ENCODE measurements around the gene MLLT10.
"Not testable (repeated sequence)": the region's sequence is repeated elsewhere in the genome, so short reads cannot be mapped to it uniquely, and the experiment has no call there.

The MLLT10 gene

DNA sequence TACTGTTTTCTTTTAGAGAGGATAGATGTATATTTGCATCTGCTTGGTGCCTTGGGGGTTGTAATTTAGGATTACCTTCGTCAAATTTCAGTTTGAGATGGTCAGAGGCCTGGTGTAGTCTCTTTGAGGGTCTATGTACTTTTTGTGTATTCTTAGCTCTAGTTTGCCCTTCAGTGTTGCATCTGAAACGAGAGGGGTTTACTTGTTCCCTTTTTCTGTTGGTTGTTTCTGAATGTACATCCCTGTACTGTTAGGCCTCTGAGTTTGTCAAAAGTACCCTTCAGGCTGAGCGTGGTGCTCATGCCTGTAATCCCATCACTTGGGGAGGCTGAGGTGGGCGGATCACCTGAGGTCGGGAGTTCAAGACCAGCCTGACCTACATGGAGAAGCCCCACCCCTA lies 60.0 kb downstream of the MLLT10 start:
- no peak overlapping the region for H3K4me3 ChIP-seq (ENCODE audit: low read length in 2 of 2)
- no peaks in the 10 kb centered on the region for H3K9me3 ChIP-seq (ENCODE audit: control insufficient read depth in 2 of 2, low read length in 2 of 2)
- no peak overlapping the region for H3K9ac ChIP-seq (ENCODE audit: low read length in 2 of 2)
- H3K27me3 ChIP-seq (ENCODE audit: control insufficient read depth in 1 of 2, insufficient read depth in 2 of 2, low read length in 2 of 2): no peaks in the 10 kb centered on the region
- H3K36me3 ChIP-seq (ENCODE audit: control insufficient read depth in 2 of 2, insufficient read depth in 2 of 2, low read length in 2 of 2): peaks cover 0 to 3% of the 10 kb centered on the region in 2 donors
- H3K4me1 ChIP-seq (ENCODE audit: control insufficient read depth, insufficient read depth, low read length): no peaks in the 10 kb centered on the region
- H3K27ac ChIP-seq (ENCODE audit: low read length): no peak overlapping the region

DNA sequence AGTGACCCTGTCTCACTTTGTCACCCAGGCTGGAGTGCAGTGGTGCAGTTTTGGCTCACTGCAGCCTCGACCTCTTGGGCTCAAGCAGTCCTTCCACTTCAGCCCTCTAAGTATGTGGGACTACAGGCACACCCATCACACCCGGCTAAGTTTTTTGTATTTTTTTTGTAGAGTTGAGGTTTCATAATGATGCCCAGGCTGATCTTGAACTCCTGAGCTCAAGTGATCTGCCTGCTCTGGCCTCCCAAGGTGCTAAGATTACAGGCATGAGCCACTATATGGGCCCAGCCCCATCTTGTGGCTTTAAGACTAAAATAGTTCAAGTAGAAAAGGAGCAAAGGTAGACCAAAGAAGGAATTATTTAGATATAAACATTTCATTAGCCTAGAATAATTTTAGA lies 65.5 kb downstream of the MLLT10 start:
- H3K27ac ChIP-seq (ENCODE audit: low read length): no peak overlapping the region
- H3K27me3 ChIP-seq (ENCODE audit: control insufficient read depth in 1 of 2, insufficient read depth in 2 of 2, low read length in 2 of 2): no peaks in the 10 kb centered on the region
- no peaks in the 10 kb centered on the region for H3K4me1 ChIP-seq (ENCODE audit: control insufficient read depth, insufficient read depth, low read length)
- H3K36me3 ChIP-seq (ENCODE audit: control insufficient read depth in 2 of 2, insufficient read depth in 2 of 2, low read length in 2 of 2): no peaks in the 10 kb centered on the region
- no peak overlapping the region for H3K4me3 ChIP-seq (ENCODE audit: low read length in 2 of 2)
- H3K9me3 ChIP-seq (ENCODE audit: control insufficient read depth in 2 of 2, low read length in 2 of 2): no peaks in the 10 kb centered on the region
- no peak overlapping the region for H3K9ac ChIP-seq (ENCODE audit: low read length in 2 of 2)

DNA sequence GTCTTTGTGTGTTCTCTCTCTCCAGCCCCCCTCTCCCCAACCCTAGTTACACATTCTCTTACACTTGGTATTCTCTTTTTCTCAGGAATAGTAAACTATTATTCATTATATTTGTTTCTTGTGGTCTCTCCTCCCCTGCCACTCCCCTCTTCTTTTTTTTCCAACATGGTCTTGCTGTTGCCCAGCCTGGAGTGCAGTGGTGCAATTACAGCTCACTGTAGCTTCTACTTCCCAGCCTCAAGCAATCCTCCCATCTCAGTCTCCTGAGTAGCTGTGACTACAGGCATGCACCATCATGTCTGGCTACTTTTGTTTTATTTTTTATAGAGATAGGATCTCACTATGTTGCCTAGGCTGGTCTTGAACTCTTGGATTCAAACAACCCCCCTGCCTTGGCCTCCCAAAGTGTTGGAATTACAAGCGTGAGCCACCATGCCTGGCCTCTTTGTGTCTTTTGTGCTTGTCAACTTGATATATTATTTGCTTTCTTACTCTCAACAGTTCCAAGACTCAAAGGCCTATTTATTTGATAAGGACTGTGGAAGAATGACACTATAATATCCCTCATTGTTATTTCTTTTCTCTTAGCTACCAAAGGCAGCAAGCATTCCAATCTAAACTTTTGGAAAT lies 66.9 kb downstream of the MLLT10 start:
- Histone ChIP-seq H3K9ac (ENCODE audit: low read length in 2 of 2) (no peak overlapping the region), H3K4me3 (ENCODE audit: low read length in 2 of 2) (no peak overlapping the region), H3K4me1 (ENCODE audit: control insufficient read depth, insufficient read depth, low read length) (no peaks in the 10 kb centered on the region), H3K27me3 (ENCODE audit: control insufficient read depth in 1 of 2, insufficient read depth in 2 of 2, low read length in 2 of 2) (no peaks in the 10 kb centered on the region), H3K27ac (ENCODE audit: low read length) (no peak overlapping the region), H3K36me3 (ENCODE audit: control insufficient read depth in 2 of 2, insufficient read depth in 2 of 2, low read length in 2 of 2) (no peaks in the 10 kb centered on the region), H3K9me3 (ENCODE audit: control insufficient read depth in 2 of 2, low read length in 2 of 2) (no peaks in the 10 kb centered on the region)

DNA sequence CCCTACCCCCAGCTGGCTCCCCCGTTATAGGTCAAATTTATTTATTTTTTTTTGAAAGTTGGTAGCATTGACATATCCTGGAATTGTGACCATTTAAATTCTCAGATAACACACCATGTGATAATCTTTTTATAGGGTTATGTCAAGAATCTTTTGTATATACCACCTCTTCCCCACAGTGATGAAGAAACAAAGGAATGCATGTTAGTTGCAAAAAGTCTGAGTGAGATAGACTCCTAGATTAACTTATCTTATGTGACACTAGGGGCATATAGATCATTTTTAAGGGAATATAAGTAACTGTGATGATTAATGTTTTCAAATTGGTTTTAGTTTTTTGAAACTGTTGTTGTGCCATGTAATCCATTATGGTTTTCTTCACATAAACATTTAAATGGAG lies 68.3 kb downstream of the MLLT10 start:
- Histone ChIP-seq H3K4me1 (ENCODE audit: control insufficient read depth, insufficient read depth, low read length) (no peaks in the 10 kb centered on the region), H3K27me3 (ENCODE audit: control insufficient read depth in 1 of 2, insufficient read depth in 2 of 2, low read length in 2 of 2) (no peaks in the 10 kb centered on the region), H3K27ac (ENCODE audit: low read length) (no peak overlapping the region), H3K36me3 (ENCODE audit: control insufficient read depth in 2 of 2, insufficient read depth in 2 of 2, low read length in 2 of 2) (no peaks in the 10 kb centered on the region), H3K9ac (ENCODE audit: low read length in 2 of 2) (no peak overlapping the region), H3K9me3 (ENCODE audit: control insufficient read depth in 2 of 2, low read length in 2 of 2) (no peaks in the 10 kb centered on the region), H3K4me3 (ENCODE audit: low read length in 2 of 2) (no peak overlapping the region)

DNA sequence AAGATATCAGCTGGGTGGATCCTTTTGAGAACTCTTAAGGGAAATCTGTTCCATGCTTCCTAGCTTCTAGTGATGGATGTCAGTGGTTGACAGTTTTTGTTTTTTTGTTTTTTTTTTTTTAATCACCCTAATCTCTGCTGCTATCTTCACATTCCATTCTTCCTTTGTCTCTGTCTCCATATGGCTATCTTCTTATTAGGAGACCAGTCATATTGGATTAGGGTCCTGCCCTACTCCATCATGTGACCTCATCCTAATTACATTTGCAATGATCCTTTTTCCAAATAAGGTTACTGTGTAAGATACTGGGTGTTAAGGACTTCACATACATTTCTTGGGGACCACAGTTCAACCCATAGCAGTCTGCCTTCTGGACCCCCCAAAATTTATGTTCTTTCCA lies 69.7 kb downstream of the MLLT10 start:
- H3K9me3 ChIP-seq (ENCODE audit: control insufficient read depth in 2 of 2, low read length in 2 of 2): no peaks in the 10 kb centered on the region

DNA sequence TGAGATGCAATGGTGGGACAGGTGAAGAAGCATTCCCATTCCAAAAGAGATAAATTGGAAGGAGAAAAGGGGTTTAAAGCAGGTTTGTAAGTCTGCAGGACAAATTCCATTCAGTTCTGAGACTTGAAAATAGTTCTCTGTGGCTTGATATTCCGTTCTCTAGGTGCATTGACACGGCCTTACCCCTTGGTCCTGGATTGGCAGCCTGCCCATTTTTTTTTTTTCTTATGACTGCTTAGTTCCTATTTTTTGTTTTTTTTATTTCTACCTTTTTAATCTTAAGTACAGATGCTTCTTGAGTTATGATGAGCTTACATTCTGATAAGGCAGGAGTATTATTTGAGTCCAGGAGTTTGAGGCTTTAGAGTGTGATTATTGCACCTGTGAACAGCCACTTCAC lies 70.6 kb downstream of the MLLT10 start:
- no peak overlapping the region for H3K4me3 ChIP-seq (ENCODE audit: low read length in 2 of 2)
- no peak overlapping the region for H3K27ac ChIP-seq (ENCODE audit: low read length)
- no peaks in the 10 kb centered on the region for H3K4me1 ChIP-seq (ENCODE audit: control insufficient read depth, insufficient read depth, low read length)
- no peak overlapping the region for H3K9ac ChIP-seq (ENCODE audit: low read length in 2 of 2)
- no peaks in the 10 kb centered on the region for H3K36me3 ChIP-seq (ENCODE audit: control insufficient read depth in 2 of 2, insufficient read depth in 2 of 2, low read length in 2 of 2)
- H3K27me3 ChIP-seq (ENCODE audit: control insufficient read depth in 1 of 2, insufficient read depth in 2 of 2, low read length in 2 of 2): no peaks in the 10 kb centered on the region
- no peaks in the 10 kb centered on the region for H3K9me3 ChIP-seq (ENCODE audit: control insufficient read depth in 2 of 2, low read length in 2 of 2)

More for the DNA sequence above, 69.7 kb downstream of the MLLT10 start:
- no peaks in the 10 kb centered on the region for H3K36me3 ChIP-seq (ENCODE audit: control insufficient read depth in 2 of 2, insufficient read depth in 2 of 2, low read length in 2 of 2)
- H3K4me1 ChIP-seq (ENCODE audit: control insufficient read depth, insufficient read depth, low read length): no peaks in the 10 kb centered on the region
- no peak overlapping the region for H3K27ac ChIP-seq (ENCODE audit: low read length)
- H3K4me3 ChIP-seq (ENCODE audit: low read length in 2 of 2): no peak overlapping the region
- no peak overlapping the region for H3K9ac ChIP-seq (ENCODE audit: low read length in 2 of 2)
- H3K27me3 ChIP-seq (ENCODE audit: control insufficient read depth in 1 of 2, insufficient read depth in 2 of 2, low read length in 2 of 2): no peaks in the 10 kb centered on the region

DNA sequence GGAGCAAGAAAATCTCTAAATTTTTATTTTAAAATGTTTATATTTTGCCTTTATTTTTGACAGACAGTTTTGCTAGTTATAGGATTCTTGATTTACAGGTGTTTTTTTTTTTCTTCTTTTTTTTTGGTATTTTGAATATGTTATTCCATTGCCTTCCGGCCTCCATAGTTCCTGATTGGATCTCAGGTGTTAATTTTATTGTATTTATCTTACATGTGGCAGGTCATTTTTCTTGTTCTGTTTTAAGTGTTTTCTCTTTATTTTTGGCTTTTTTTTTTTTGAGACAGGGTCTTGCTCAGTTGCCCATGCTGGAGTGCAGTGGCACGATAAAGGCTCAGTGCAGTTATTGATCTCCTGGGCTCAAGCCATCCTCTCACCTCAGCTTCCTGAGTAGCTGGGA lies 73.9 kb downstream of the MLLT10 start:
- no peaks in the 10 kb centered on the region for H3K4me1 ChIP-seq (ENCODE audit: control insufficient read depth, insufficient read depth, low read length)
- no peak overlapping the region for H3K27ac ChIP-seq (ENCODE audit: low read length)
- H3K9ac ChIP-seq (ENCODE audit: low read length in 2 of 2): no peak overlapping the region
- H3K4me3 ChIP-seq (ENCODE audit: low read length in 2 of 2): no peak overlapping the region
- H3K36me3 ChIP-seq (ENCODE audit: control insufficient read depth in 2 of 2, insufficient read depth in 2 of 2, low read length in 2 of 2): no peaks in the 10 kb centered on the region
- no peaks in the 10 kb centered on the region for H3K9me3 ChIP-seq (ENCODE audit: control insufficient read depth in 2 of 2, low read length in 2 of 2)
- no peaks in the 10 kb centered on the region for H3K27me3 ChIP-seq (ENCODE audit: control insufficient read depth in 1 of 2, insufficient read depth in 2 of 2, low read length in 2 of 2)

DNA sequence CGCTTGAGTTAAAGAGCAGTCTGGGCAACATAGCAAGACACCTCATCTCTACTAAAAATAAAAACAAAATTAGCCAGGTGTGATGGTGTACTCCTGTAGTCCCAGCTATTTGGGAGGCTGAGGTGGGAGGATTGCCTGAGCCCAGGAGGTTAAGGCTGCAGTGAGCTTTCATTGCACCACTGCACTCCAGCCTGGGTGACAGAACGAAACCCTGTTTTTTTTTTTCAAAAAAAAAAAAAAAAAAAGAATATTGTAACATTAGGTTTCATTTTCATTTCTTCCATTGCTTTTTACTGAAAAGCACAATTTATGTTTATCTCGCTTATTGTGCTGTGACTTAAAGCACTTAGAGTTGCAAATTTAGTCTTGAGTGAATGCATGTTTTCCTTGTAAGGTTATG lies 80.0 kb downstream of the MLLT10 start:
- Histone ChIP-seq H3K36me3 (ENCODE audit: control insufficient read depth in 2 of 2, insufficient read depth in 2 of 2, low read length in 2 of 2) (no peaks in the 10 kb centered on the region), H3K9ac (ENCODE audit: low read length in 2 of 2) (no peak overlapping the region), H3K4me3 (ENCODE audit: low read length in 2 of 2) (no peak overlapping the region), H3K27me3 (ENCODE audit: control insufficient read depth in 1 of 2, insufficient read depth in 2 of 2, low read length in 2 of 2) (no peaks in the 10 kb centered on the region), H3K4me1 (ENCODE audit: control insufficient read depth, insufficient read depth, low read length) (no peaks in the 10 kb centered on the region), H3K9me3 (ENCODE audit: control insufficient read depth in 2 of 2, low read length in 2 of 2) (no peaks in the 10 kb centered on the region), H3K27ac (ENCODE audit: low read length) (no peak overlapping the region)

DNA sequence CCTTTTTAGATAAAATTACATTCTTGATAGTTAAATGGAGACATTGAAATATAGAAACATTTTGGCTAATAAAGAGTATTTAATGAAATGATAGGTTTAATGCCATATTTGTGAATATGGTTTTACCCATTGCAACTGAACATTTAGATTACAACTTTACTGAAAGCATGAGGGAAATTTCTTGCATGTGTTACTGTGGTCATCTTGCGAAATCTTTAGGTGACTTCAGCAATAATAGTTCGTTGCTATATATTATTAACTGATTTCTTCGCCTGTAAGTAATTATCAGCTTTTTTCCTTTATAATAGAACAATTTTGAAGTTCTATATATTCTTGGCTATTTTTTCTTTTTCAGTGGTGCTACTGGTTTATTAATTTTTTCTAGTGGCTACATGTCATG lies 83.2 kb downstream of the MLLT10 start:
- H3K4me3 ChIP-seq (ENCODE audit: low read length in 2 of 2): no peak overlapping the region
- H3K9me3 ChIP-seq (ENCODE audit: control insufficient read depth in 2 of 2, low read length in 2 of 2): no peaks in the 10 kb centered on the region
- H3K36me3 ChIP-seq (ENCODE audit: control insufficient read depth in 2 of 2, insufficient read depth in 2 of 2, low read length in 2 of 2): no peaks in the 10 kb centered on the region
- H3K4me1 ChIP-seq (ENCODE audit: control insufficient read depth, insufficient read depth, low read length): no peaks in the 10 kb centered on the region
- H3K27me3 ChIP-seq (ENCODE audit: control insufficient read depth in 1 of 2, insufficient read depth in 2 of 2, low read length in 2 of 2): no peaks in the 10 kb centered on the region
- no peak overlapping the region for H3K27ac ChIP-seq (ENCODE audit: low read length)
- H3K9ac ChIP-seq (ENCODE audit: low read length in 2 of 2): no peak overlapping the region

DNA sequence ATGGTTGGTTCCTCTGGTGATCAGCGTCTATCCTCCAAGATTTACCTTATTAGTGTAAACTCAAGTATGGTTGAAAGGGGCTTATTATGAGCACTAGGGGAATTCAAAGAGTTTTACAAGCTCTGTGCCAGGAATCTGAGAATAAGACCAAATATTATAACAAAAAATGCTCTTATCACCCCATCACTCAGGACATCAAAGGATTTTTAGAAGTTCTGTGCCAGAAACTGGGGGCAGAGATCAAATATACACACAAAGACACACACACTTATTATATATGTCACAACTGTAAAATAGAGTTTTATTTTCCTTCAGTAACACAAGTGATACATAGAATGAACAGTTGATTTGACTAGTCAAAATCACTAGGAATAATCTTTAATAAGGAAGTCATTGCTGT lies 89.3 kb downstream of the MLLT10 start:
- no peak overlapping the region for H3K9ac ChIP-seq (ENCODE audit: low read length in 2 of 2)
- no peak overlapping the region for H3K27ac ChIP-seq (ENCODE audit: low read length)

DNA sequence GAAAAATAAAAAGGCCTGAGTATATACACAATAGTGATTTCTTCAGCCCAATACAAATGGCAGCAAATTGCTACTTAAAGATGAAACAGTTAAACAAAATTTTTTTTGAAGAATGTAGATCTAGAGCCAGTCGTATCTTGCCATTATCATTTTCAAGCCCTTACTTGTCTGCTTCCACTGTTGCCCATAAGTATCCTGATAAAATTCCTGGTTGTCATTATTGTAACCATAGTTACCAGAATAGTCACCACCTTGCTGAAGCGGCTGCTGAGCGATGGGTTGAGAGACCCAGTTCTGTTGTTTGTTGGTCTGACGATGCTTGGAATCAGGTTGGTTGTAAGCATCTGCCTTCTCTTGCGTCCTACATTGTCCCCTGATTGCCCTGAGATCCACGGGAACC lies 90.4 kb downstream of the MLLT10 start:
- not testable (repeated sequence) for H3K4me1 ChIP-seq (ENCODE audit: control insufficient read depth, insufficient read depth, low read length); H3K9ac ChIP-seq (ENCODE audit: low read length in 2 of 2); H3K4me3 ChIP-seq (ENCODE audit: low read length in 2 of 2); H3K9me3 ChIP-seq (ENCODE audit: control insufficient read depth in 2 of 2, low read length in 2 of 2); H3K36me3 ChIP-seq (ENCODE audit: control insufficient read depth in 2 of 2, insufficient read depth in 2 of 2, low read length in 2 of 2); H3K27ac ChIP-seq (ENCODE audit: low read length); H3K27me3 ChIP-seq (ENCODE audit: control insufficient read depth in 1 of 2, insufficient read depth in 2 of 2, low read length in 2 of 2)

More for the DNA sequence above, 89.3 kb downstream of the MLLT10 start:
- no peaks in the 10 kb centered on the region for H3K9me3 ChIP-seq (ENCODE audit: control insufficient read depth in 2 of 2, low read length in 2 of 2)
- H3K27me3 ChIP-seq (ENCODE audit: control insufficient read depth in 1 of 2, insufficient read depth in 2 of 2, low read length in 2 of 2): no peaks in the 10 kb centered on the region
- H3K4me3 ChIP-seq (ENCODE audit: low read length in 2 of 2): no peak overlapping the region
- H3K36me3 ChIP-seq (ENCODE audit: control insufficient read depth in 2 of 2, insufficient read depth in 2 of 2, low read length in 2 of 2): peaks cover 6 to 8% of the 10 kb centered on the region in 2 donors
- H3K4me1 ChIP-seq (ENCODE audit: control insufficient read depth, insufficient read depth, low read length): no peaks in the 10 kb centered on the region
